HG03354 (cell line): ENCODE measurements around the gene CACNG4.
"Not testable (repeated sequence)": the region's sequence is repeated elsewhere in the genome, so short reads cannot be mapped to it uniquely, and the experiment has no call there.

Source experiments
- ATAC-seq: cut with Tn5 transposase; IDR thresholded peaks from one replicate; pipeline ENCODE4 v1.9.1; 2021; ENCODE audit warnings: mild to moderate bottlenecking; ENCODE audit not compliant: unreplicated experiment, poor library complexity, severe bottlenecking

Gene CACNG4

DNA sequence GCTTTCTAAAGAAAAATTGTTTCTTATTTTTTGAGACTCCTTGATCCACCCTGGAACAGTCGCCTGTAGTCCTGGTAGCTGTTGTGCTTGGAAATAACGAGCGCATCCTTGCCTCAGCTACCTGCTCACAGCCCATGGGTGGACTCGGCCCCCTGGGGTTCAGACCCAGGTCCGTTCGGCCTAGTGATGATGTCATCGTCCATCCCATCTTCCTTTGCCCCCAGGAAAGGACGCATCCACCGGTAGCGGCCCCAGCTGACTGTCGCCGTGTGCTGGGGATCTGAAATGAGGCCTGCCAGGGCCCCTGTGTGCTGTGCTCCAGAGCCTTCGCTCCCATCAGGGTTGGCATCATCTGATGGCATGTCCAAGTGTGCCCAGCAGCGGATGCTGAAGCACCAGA lies 67.9 kb downstream of the CACNG4 start:
- no peak for ATAC-seq

DNA sequence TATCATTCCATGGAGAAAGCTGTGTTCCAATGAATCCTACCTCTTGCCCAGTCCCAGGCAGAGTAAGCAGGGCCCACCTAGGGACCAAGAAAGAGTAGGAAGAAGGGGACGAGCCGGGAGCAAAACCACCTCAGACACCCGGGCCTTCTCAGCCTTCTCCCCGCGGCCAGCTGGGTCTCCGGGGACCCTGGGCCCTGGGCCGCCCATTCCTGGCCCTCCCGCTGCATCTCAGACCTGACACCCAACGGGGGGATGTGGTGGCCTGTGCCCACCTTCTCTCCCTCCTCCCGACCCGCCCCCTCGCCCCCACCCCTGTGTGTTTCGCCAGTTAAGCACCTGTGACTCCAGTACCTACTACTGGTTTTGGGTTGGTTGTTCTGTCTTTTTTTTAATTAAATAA lies 68.5 kb downstream of the CACNG4 start:
- no peak for ATAC-seq

DNA sequence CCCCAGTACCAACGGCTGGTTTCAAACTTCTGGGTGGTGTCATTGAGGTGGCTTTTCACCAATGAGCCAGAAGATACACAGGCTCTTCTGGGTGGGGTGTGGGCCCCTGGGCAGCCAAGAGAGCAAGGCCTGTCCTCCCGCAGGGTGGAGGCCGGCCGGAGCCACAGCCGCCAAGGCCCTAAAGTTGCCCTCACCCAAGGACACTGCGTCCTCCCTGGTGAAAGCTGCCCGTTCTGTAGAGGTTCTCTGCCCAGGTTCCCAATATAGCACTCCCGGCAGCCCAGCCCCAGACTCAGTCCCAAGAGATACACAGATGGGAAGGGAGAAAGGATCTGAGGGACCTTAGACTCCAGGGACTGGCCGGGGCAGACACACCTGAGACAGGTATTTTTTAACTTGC lies 69.1 kb downstream of the CACNG4 start:
- no peak for ATAC-seq

DNA sequence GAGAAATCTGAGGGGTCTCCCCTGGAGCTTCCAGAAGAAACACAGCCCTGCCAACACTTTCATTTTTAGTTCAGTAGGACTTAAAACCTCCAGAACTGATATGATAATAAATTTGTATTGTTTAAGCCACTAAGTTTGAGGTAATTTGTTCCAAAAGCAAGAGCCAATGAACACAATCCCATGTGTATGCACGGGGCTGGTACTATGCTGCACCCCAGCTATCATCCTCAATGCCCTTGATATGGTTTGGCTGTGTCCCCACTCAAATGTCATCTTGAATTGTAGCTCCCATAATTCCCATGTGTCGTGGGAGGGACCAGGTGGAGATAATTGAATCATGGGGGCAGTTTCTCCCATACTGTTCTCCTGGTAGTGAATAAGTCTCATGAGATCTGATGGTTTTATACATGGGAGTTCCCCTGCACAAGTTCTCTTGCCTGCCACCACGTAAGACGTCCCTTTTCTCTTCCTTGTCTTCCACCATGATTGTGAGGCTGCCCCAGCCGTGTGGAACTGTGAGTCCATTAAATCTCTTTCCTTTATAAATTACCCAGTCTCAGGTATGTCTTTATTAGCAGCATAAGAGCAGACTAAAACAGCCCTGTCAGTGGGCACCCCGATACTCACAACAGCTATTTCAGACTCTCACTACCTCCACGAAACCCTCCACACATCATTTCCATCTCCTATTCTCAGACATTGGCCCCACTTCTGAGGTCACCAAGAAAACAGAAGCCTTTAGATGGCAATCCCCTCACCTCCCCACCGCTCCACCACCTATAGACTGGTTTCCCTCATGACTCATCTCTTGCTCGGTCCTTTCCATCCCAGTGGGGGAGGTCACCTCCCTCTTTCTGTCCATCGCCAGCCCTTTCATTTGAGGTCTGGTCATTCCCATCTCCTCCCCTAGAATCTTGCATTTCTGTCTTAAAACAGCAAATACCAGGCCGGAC lies 70.9 kb downstream of the CACNG4 start:
- ATAC-seq, result no peak

DNA sequence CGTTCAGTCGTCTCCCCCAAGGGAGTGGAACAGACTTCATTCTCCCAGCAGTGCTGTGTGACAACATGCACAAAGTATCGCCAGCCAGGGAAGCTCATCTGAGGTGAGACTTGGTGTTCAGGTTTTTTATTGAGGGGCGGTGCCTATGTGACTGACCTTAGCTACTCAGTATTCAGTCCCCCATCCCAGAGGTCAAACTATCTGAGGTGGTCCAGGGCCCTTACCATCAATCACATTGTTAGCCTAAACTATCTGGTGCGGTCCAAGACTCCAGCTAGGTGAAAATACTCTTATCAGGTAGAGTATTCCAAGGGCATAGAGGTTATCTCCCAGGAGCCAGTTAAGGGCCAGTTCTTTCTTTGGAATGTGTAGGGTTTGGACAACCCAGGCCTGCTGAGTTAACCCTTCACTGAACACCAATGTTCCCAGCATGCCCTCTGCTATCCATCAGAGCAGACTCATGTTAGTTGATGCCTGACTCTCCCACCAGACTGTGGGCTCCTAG lies 74.4 kb downstream of the CACNG4 start:
- no peak for ATAC-seq

DNA sequence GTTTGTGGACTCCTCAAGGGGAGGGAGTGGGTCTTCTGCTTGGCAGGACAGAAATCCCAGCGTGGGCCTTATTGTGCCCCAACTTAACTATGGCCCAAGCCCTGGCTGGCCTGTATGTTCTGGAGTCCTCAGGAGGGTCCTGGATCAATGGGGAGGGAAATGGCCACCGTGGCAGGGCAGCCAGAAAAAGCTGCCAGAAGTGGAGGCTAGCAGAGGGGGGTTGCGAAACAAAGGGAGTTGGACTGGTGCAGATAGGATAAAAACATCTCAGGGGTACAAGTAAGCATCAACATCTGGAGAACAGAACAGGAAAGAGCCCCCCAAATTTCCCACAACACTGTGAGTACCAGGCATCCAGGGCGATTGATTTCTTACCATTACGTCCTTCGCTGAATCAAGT lies 76.1 kb downstream of the CACNG4 start:
- ATAC-seq, result no peak

DNA sequence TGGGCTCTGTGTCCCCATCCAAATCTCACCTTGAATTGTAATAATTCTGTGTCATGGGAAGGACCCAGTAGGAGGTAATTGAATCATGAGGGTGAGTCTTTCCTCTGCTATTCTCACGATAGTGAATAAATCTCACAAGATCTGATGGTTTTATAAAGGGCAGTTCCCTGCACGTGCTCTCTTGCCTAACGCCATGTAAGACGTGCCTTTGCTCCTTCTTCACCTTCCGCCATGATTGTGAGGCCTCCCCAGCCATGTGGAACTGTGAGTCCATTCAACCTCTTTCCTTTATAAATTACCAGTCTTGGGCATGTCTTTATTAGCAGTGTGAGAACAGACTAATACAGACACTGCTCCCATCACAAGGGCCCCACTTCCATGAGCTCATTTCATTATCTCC lies 76.6 kb downstream of the CACNG4 start:
- ATAC-seq, result not testable (repeated sequence)

DNA sequence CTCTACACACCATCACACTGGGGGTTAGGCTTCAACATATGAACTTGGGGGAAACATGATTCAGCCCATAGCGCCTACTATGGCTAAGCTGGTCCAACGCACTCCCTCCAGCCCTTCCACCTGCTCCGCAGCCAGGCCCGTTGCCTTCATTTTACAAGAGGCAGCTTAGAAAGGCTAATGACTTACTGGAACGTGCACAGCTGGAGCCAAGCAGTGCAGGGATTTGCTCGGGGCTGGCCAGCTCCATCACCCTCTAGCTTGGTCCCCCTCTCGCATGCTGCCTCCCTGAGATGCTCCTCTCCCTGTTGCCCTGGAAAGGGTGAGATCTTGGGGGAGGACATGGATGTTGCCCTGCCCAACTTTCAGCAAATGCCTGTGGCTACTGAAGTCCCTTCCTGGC lies 77.0 kb downstream of the CACNG4 start:
- ATAC-seq, result no peak

DNA sequence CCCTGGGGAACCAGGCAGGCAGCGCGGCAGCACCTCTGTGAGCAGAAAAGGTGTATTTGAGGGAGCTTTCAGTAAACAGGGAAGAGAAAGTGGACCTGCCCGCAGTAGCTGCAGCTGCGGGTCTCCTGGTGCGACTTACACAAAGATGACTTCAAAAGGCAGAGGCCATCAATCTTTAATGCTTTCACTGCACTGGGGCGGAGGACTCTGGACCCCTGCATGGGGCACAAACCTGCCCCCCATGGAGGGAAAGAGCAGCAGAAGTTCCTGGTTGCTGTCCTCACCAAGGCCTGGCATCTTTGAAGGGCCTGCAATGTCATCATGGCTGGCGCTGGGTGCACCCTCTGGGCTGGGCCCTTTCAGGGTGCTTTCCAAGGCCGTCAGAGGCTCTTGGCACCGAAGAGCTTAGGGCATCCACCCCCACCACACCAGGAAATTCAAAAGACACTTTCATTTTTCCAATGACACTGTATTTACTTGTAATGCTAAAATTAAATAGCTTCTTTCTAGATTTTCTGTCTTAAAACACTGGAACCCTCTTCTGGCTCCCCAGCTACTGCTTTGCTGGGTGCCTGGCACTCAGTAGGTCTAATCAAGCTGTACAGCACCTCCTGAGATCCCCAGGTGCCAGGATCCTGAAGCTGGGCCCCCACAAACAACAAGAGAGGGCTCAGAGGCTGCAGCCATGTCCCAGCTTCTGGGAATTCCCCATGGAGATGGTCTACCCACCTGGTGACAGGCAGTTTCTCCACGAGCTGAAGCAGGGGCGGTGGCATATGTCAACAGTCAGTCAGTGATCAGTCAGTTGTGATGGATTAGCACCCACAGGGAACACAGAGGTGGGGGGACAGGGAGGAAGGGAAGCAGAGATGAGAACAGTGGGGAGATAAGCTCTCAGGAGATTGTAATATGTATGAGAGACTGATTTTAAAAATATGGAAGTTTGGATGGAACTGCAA lies 77.7 kb downstream of the CACNG4 start:
- no peak for ATAC-seq

DNA sequence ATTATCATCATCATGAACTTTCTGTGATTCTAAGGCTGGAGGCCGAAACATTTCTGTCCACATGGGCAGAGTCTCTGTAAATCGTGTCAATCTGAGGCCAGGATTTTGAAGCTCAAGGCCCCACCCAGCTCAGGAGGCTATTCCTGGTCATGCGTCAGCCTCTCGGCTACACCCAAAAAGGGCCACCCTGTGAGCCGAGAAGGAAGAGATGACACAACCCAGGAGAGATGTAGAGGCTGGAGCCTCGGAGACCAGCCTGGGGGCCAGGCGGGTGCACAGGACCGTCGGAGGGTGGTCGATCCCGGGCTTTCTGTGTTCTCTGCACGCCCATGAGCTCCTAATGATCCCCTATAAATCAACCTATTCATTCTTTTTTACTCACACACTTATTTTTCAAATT lies 78.8 kb downstream of the CACNG4 start:
- ATAC-seq, result no peak

DNA sequence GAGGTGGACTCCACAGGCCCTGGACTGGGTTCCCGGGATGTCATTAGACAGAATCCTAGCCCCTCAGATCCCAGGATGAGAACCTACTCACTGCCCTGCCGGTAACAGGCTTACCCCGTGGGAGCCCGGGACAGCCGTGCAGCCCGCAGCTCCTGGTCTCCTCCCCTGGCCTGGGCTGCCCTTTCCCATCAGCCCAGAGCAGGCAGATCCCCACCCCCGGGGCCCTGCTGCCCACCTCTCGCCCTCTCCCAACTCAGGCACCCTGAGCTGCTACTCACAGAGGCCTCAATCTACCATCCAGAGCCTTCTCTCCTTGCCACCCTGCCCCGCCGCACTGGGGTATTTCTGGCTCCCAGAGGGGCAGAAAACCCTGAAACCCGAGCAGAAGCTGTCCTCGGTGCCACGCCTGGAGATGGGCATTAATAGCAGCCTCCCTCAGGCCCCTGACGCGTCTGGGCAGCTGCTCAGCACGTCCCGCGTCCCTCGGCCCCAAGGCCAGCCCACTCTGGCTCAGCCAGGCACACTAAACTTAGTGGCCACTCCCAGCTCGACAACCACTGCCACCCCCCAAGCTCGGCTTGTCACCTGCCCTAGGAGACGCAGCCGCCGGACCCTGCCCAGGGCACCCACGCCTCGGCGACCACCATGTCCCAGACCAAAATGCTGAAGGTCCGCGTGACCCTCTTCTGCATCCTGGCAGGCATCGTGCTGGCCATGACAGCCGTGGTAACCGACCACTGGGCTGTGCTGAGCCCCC lies 79.7 kb downstream of the CACNG4 start, which contains the start of gene CACNG1:
TSS of gene CACNG1 (plus strand) at position 539 of the 757 bp plus-strand sequence. CDS start at position 646, 107 bp downstream.
- no peak for ATAC-seq

DNA sequence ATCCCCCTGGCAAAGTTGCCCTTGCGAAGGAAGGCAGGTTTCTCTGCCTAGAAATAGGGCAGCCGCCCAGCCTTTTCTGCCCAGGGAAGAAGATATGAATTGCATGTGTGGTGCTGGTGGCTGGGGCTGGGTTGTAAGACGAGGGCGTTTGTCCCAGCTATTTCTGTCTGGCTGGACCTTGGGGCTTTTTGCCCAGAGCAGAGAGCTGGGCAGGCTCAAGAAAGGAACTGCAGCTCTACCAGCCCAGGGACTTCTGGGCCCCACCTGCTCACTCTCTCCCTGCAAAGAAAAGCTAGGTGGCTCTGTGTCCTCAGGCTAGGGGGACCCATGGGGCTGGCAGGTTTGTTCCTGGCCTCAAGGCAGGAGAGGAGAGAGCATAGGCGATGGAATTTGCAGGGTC lies 80.4 kb downstream of the CACNG4 start:
- no peak for ATAC-seq

DNA sequence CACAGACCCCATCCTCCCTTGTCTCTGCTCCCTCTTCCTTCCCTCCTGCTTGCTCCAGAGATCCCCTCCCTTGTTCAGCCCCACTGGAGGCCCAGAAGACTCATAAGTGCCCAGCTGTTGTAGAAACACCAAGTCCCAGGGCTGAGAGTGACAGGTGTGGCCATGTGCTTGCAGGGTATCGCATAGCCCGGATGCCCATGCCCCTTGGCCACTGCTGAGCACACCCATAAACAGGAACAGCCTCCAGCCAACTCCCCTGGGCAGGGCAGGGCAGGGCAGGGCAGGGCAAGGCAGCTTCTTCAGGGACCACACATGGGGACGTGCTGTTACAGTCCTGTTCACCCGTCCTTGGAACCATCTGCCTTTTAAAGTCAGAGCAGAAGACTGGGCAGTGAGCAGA lies 81.9 kb downstream of the CACNG4 start:
- ATAC-seq, result no peak

DNA sequence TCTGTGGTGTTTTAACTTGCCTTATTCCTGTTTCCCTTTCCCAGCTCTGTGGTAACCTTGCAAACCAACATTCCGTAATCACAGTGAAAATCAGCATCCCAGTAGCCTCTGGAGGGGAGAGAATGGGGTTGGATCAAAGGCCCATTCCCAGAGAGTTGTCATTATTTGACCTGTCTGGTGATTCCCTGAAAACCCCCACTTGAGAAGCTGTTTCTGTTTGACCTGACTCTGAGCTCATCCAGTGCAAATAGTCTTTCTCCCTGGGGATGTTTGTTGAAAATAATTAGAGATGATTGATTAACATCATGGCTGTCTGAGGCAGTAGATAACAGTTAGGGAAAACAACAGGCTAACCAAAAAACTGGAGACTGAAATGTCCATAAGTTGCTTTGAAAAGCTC lies 82.9 kb downstream of the CACNG4 start:
- no peak for ATAC-seq

DNA sequence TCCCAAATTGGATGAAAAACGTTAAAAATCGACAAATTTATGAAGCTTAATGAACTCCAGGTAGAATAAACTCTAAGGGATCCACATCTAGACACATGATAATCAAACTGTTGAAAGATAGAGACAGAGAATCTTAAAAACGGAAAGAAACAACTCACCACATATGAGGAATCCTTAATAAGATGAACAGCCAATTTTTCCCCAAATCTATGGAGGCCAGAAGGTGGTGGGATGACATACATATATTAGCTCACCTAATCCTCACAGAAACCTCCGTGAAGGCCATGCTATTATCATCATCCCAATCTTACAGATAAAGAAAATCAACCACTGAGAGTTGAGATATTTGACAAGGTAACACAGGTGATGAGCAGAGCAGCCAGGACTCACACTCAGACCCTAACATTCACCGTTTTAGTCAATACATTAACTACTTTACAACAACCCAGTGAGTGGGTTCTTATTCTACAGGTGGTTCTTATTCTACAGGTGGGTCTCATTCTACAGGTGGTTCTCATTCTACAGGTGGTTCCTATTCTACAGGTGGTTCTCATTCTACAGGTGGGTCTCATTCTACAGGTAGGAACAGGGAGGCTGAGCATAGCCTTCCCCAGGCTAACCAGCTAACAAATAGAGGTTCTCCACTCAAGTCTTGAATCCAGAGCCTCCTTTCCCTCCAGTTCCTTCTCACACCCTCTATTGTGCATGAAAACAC lies 84.7 kb downstream of the CACNG4 start:
- ATAC-seq, result no peak

DNA sequence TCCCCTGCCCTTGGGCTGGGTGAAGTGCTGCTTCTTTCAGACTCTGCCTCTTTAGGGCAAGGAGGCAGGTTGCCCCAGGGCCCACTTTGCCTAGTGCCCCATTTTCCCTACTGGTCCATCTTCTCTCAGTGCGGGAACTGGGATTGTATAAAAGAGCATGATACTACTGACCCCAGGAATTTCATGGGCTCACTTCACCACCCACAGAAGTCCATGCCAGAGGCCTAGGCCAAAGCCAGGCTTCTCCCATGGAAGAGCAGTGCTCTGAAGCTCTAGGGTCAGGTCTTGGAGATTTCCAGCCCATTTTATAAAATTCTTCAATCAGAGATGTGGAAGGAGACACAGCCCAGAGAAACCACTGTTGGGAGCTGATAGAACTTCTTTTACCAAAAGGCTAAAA lies 85.6 kb downstream of the CACNG4 start:
- no peak for ATAC-seq

DNA sequence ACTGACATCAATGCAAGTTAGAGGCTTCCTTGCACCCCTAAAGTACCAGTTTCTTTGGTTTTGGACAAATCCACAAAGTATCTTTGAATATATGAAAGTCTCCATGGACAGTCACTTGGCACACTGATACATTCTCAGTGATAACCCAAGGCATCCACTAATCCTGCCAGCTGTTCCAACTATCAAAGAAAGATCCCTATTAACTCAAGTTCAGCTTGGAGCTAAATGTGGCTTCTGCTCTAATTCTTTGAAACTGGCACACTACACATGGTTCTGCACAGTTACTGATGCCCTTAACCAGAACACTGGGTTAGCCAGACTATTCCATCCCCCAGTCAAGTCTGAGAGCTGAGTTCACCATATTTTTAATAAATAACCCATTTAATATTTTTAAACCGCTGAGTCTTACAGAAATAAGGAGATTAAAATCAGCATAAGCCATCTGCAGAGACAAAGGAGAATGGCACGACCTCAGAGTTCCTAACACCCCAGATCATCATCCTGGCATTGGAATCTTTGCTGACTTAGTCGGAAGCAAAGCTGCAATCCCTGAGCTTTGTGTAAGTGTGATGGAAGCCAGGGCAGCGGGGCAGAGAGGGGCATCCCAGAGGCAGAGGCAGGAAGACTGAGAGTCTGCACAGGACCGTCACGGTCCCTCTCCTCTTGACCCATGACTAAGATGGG lies 86.1 kb downstream of the CACNG4 start:
- no peak for ATAC-seq

DNA sequence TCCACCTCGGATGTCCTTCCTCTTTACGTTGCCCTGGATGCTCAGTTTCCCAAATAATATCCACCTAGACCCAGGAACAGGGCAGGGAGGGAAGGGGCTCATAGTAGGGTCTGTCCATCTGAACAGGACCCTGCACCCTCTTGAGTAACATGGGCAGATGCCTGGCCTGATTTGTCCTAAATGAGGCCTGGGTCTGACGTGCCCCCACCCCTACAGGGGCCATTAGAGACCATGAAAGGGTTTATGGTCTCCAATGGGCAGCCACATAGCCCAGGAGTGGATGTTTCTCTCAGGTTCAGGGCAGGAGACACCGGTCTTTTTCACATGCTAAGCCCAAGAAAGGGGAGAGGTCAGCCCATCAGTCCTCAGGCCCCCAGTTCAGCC lies 86.6 kb downstream of the CACNG4 start:
- ATAC-seq, result no peak

DNA sequence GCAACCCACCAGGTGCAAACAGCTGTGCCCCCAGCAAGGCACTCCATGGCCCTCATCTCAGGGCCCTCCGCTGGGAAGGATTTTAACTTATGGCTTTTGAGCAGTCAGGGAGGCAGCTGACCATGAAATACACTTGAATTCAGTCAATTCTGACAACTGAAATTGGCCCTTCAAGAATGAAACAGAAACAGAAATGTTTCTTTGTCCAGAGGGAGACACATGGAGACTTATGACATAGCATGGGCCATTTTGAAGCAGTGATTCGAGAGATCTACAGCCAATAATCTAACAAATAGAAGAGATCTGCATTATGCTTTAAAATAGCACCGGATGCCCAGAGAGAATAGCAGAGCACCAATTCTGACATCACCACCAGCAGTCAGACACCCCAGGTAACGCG lies 87.3 kb downstream of the CACNG4 start:
- no peak for ATAC-seq
